Fibroblast of lung (primary cell): ENCODE results near the gene NRBF2.
"Not testable (repeated sequence)": the region's sequence is repeated elsewhere in the genome, so short reads cannot be mapped to it uniquely, and the experiment has no call there.

Experiments used
- EZH2 ChIP-seq: IDR thresholded peaks from 2 replicates; pipeline ENCODE4 v1.5.1; 2012; ENCODE audit warnings: low read length, control low read depth, mild to moderate bottlenecking; ENCODE audit errors: missing control alignments
- TF ChIP-seq, protein P1 (sequence below), 2 donors: IDR thresholded peaks in 1 of 2; conservative IDR thresholded peaks in 1 of 2; 1 replicate in 1 of 2; 2 replicates in 1 of 2; pipeline ENCODE4 v1.5.1; 2011 to 2012; ENCODE audit warnings: low read length in 2 of 2, control low read depth in 1 of 2, inconsistent platforms in 1 of 2, low read depth in 1 of 2, mild to moderate bottlenecking in 1 of 2

DNA sequence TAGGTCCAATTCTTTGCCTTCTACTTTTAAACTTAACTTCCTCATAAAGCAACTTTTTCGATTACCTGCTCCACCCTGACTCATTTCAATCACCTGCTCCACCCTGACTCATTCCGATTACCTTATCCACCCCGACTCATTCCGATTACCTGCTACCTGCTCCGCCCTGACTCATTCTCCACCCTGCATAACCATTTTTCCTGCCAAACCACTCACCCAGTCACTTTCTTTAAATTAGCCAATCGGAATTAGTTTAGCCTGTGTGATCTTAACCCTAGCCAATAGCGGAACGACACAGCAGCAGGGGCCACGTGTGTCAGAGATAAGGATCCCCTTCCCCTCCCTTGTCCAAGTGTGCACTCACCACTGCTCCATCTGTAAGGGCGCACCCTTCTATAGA lies 32.0 kb upstream of the NRBF2 start:
- TF ChIP-seq, protein P1, sequence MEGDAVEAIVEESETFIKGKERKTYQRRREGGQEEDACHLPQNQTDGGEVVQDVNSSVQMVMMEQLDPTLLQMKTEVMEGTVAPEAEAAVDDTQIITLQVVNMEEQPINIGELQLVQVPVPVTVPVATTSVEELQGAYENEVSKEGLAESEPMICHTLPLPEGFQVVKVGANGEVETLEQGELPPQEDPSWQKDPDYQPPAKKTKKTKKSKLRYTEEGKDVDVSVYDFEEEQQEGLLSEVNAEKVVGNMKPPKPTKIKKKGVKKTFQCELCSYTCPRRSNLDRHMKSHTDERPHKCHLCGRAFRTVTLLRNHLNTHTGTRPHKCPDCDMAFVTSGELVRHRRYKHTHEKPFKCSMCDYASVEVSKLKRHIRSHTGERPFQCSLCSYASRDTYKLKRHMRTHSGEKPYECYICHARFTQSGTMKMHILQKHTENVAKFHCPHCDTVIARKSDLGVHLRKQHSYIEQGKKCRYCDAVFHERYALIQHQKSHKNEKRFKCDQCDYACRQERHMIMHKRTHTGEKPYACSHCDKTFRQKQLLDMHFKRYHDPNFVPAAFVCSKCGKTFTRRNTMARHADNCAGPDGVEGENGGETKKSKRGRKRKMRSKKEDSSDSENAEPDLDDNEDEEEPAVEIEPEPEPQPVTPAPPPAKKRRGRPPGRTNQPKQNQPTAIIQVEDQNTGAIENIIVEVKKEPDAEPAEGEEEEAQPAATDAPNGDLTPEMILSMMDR (conservative IDR thresholded peaks at IDR 0.05 in 1 of 2, IDR thresholded peaks at IDR 0.05 in 1 of 2; ENCODE audit: low read depth in 1 of 2, low read length in 2 of 2) = not testable (repeated sequence)
- not testable (repeated sequence) for TF ChIP-seq EZH2
